ENCODE data around the gene KREMEN1.
"Not testable (repeated sequence)": the region's sequence is repeated elsewhere in the genome, so short reads cannot be mapped to it uniquely, and the experiment has no call there.

Gene KREMEN1

DNA sequence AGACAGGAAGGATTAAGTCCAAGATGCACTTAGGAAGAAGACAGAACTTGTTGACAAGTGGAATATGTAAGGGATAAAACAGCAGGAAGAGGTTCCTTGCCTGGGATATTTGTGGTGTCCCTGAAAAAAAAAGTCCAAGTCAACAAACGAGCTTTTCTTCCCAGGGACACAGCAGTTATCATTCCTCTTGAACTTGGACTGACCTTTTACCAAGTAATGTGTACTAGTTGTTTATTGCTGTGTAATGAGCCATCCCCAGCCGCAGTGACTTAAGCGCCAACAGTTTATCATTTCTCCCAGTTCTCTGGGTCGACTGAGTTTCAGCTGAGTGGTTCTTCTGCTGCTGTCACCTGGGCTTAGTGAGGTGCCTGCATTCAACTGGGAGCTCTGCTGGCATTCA lies 37.0 kb downstream of the KREMEN1 start:
- no peak for DNase-seq

DNA sequence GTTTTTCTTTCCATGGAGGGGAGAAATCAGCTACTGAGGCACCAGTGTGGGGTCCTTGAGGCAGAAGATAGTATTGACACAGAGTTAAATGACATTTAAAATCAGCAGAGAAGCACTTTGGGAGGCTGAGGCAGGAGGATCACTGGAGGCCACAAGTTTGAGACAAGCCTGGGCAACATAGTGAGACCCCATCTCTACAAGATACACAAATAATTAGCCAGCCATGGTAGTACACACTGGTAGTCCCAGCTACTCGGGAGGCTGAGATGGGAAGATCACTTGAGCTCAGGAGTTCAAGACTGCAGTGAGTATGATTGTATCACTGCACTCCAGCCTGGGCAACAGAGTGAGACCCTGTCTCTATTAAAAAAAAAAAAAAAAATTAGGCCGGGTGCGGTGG lies 38.1 kb downstream of the KREMEN1 start:
- no peak for DNase-seq

DNA sequence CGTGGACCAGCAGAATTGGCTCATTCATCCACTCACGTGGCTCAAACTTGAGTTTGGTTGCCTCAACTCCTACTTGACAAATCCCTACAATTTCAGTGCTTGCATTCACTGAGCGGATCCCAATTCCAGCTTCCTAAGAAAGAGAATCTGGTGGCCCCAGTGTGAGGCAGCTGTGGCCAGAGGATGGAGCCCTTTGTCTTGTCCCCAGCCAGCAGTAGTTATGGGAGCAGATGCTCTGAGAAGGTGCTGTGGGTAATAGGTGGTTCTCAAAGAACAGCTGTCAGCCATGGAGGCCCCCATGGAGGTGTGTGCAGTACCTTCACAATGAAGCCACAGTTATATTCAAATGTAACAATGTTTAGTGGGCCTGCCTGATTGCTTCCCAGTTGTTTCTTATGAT lies 39.3 kb downstream of the KREMEN1 start:
- no peak for DNase-seq

DNA sequence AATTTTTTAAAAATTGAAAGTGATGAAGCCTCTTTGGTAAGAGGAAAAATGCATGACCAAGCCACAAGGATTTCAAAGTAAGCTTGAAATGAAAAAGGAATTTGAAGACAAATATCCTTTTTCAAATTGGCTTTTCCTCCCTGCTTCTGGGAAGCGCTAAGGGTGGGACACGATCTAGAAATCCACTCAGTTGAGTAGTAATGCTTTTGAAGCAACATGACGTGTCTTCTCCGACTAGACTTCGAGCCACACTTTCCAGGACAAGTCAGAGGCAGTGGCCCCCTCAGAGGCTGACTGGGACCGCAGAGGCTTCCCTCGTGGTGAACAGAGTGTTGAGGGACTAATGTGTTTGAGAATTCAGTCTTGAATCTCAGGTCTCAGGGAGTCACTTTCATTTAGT lies 39.8 kb downstream of the KREMEN1 start:
- DNase-seq: no peak

- DNase-seq: no peak
Measured at GRCh38 chr22:29113319-29113718, 40.5 kb downstream of the KREMEN1 start.

DNA sequence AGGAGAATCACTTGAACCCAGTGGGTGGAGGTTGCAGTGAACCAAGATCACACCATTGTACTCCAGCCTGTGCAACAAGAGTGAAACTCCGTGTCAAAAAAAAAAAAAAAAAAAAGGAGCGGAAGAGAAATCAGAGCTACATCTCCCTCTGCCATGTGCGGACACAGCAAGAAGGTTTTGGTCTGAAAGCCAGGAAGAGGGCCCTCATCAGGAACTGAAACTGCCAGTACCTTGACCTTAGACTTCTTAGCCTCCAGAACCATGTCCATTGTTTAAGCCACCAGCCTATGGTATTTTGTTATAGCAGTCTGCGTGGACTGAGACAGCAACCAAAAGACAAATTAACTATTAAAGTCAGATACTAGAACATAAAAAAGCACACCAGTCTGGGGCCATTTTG lies 41.6 kb downstream of the KREMEN1 start:
- DNase-seq: no peak

DNA sequence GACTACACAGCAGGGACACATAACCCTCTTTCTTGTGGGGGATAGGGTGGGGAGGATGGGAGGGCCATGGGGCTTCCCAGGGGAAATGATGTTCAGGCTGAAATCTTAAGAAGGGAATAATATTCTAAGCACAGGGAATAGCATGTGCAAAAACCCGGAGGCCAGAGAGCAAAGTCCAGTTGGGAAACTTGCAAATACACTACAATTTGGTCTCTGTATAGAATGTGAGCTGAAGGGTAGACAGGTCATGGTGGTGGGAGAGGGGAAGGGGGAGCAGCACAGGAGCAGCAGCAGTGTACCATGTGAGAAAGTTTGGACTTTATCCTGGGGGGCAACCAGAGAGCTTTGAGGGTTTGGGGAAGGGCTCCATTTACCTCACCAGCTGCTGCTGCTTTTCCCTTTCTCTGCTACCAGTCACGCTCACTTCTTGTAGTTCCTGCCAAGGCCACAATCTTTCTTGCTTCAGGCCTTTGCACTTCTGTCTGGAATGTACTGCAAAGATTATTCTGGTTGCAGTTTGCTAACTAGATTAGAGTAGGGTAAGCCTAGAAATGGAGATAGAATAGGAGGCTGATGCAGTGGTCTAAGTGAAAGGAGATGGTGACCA lies 43.0 kb downstream of the KREMEN1 start:
- DNase-seq: peak; percentile 26

GRCh38 chr22:29116397-29117123 lies 43.7 kb downstream of the KREMEN1 start:
- no peak for DNase-seq

DNA sequence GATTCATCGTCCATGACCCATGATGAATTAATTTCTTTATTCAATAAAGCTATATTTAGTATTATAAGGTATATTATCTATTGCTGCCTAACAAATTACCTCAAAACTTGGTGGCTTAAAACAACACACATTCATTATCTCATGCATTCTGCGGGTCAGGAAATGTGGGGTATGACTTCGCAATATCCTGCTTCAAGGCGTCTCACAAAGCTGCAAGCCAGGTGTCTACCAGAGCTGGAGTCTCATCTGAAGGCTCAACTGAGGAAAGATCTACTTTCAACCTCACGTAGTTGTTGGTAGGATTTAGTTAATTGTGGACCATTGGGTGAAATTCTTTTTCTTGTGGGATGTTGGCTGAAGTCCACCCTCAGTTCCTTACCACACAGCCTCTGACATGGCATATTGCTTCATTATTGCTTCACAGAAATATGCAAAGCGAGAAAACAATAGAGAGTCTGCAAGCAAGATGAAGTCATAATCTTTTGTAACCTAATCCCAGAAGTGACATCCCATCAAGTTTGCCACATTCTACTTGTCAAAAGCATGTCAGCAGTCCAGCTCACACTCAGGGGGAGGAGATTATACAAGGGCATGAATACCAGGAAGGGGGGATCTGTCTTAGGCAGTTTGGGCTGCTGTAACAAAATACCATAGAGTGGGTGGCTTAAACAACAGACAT lies 45.1 kb downstream of the KREMEN1 start:
- no peak for DNase-seq

- DNase-seq: not testable (repeated sequence)
Measured at GRCh38 chr22:29120098-29120912, 47.5 kb downstream of the KREMEN1 start.

- DNase-seq: no peak
Measured at GRCh38 chr22:29121124-29121523, 48.3 kb downstream of the KREMEN1 start.

- DNase-seq: peak; percentile 68
Measured at GRCh38 chr22:29122041-29122440, 49.2 kb downstream of the KREMEN1 start.

GRCh38 chr22:29124777-29125442 lies 52.1 kb downstream of the KREMEN1 start:
- no peak for DNase-seq

DNA sequence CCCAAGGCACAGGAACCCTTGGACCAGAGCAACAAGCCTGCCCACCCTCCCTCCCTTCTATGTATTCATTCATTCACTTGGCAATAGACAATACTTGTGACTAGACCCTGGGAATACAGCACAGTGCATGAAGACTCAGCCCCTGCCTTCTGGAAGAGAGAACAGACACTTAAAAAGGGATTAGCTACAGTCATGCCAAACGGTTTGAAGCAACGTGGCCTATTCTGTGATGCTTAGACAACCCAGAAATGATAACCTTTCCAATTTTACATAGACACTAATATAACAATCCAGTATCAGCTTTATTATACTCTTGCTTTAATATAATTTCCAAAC lies 52.6 kb downstream of the KREMEN1 start:
- DNase-seq: no peak

GRCh38 chr22:29125844-29126243 lies 53.0 kb downstream of the KREMEN1 start:
- DNase-seq: peak; percentile 81

DNA sequence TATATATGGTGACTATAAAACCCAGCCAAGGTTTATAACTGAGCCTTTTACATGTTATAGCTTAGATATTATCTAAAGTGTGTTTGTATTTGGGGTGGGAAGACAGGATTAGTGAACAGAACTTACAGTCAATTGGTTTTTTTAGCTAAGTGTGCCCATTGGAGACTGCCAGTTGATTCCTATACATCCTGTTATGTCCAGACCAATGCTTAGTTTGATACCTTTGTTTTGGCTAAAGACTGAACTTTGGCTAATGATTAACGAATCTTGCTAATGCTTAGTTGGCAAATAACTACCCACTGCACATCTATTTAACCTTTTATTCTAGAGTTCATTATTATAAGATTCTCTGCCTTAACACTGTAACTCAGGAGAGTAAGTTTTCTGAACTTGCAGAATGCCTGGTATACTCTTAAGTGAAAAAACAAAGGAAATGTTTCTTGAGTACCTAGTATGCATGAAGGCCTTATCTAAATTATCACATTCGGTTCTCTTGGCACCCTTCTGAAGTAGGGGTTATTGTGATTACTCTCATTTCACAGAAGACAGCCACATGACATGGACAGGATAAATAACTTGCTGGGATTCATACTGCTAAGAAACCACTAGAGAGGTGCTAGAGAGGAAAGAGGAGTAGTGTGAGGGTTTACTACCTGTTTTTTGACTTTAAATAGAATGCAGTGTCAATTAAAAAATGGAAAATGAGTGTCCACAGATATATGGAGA lies 54.0 kb downstream of the KREMEN1 start:
- peak; percentile 82 for DNase-seq

GRCh38 chr22:29128891-29129807 lies 56.3 kb downstream of the KREMEN1 start:
- DNase-seq: peak; percentile 67

DNA sequence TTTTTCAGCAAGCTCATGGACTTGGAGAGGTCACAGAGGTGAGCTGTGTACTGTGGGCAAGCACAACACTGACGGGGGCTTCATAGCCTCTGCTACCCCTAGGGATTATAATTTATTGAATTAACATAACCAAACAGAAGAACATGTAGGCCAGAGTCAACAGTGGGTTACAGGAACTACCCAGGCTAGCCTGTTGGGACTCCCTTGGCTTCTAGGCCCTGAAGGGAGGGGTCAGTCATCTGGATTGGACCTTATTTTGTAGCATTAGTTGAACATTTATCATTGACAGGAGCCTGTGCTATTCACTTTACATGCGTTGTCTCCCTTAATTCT lies 56.9 kb downstream of the KREMEN1 start:
- no peak for DNase-seq

GRCh38 chr22:29130476-29130875 lies 57.6 kb downstream of the KREMEN1 start:
- no peak for DNase-seq

DNA sequence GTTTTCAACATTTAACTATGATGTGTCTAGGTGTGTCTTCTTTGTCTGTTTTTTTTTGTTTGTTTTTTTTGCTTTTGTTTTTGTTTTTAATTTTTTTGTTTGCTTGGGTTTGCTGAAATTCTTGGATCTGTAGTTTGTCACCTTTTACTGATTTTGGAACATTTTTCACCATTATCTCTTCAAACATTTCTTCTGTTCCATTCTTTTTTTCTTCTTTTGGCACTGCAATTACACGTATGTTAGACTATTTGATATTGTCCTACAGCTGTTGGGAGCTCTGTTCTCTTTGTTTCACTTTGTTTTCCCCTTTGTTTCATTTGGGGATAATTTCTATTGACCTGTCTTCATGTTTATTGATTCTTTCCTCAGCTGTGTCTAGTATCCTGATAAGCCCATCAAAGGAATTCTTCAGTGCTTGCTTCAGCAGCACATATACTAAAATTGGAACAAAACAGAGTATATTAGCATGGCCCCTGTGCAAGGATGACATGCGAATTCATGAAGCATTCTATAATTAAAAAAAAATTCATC lies 60.8 kb downstream of the KREMEN1 start:
- DNase-seq: no peak

GRCh38 chr22:29134448-29134847 lies 61.6 kb downstream of the KREMEN1 start:
- no peak for DNase-seq

Measured in hematopoietic multipotent progenitor cell treated with erythropoietin and hydrocortisone succinate and interleukin-3 and kit ligand, for 8 days (in vitro differentiated cells).